AG04450 (cell line): ENCODE results near the gene CDV3. TPM values are rescaled to one million over a fixed set of nuclear protein-coding genes. Genes with fewer than 3 reads are reported as not detected.
"Not testable (repeated sequence)": the region's sequence is repeated elsewhere in the genome, so short reads cannot be mapped to it uniquely, and the experiment has no call there.

ENCODE experiments used
- CTCF ChIA-PET: fragments of 300-600, 350-600 bp; formaldehyde crosslinking; extraction: SDS; loops from one replicate; lab custom pipeline; 2022; ENCODE audit warnings: antibody characterized with exemption, inconsistent platforms; lab: Charles Lee
- POLR2A ChIA-PET: fragments of 350-600 bp; formaldehyde crosslinking; extraction: SDS; loops from one replicate; lab custom pipeline; 2021; ENCODE audit warnings: antibody characterized with exemption, inconsistent platforms; lab: Yijun Ruan, JAX
- DNase-seq: peaks from one replicate; pipeline ENCODE4 v3.0.0-alpha.2; 2011; ENCODE audit warnings: low read depth, low spot score
- H3K27ac ChIP-seq: one replicate; pipeline ENCODE4 v1.5.1; 2012; ENCODE audit warnings: low read depth, low read length, control low read depth
- H3K27me3 ChIP-seq: one replicate; pipeline ENCODE4 v1.6.0; 2012; ENCODE audit warnings: low read length; ENCODE audit not compliant: control insufficient read depth, insufficient read depth
- H3K4me3 ChIP-seq: 2 replicates; pipeline ENCODE4 v1.5.1; 2011; ENCODE audit warnings: mild to moderate bottlenecking, low read depth, low read length, control low read depth
- H3K9me3 ChIP-seq: 2 replicates; pipeline ENCODE4 v1.5.1; 2012; ENCODE audit warnings: low read length; ENCODE audit not compliant: control insufficient read depth, insufficient read depth
- polyA minus RNA-seq: library from RNA; depleted of rRNA, polyadenylated mRNA; stranded (reverse); fragments of >200 nt; gene quantifications from 2 replicates; pipeline ENCODE4 v1.2.3, GENCODE V29; 2011; rRNA and poly(A)+ RNA removed
- polyA plus RNA-seq: library from polyadenylated mRNA; depleted of rRNA; stranded (reverse); fragments of >200 nt; gene quantifications from 2 replicates; pipeline ENCODE4 v1.2.3, GENCODE V29; 2011; rRNA removed
- TF ChIP-seq, protein P1 (sequence below): IDR thresholded peaks from 2 replicates; pipeline ENCODE4 v1.5.1; 2011; ENCODE audit warnings: low read depth, low read length, control low read depth, inconsistent platforms

The CDV3 gene, protein sequence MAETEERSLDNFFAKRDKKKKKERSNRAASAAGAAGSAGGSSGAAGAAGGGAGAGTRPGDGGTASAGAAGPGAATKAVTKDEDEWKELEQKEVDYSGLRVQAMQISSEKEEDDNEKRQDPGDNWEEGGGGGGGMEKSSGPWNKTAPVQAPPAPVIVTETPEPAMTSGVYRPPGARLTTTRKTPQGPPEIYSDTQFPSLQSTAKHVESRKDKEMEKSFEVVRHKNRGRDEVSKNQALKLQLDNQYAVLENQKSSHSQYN
- polyA plus RNA-seq (131 and 164 TPM in 2 replicates), polyA minus RNA-seq (81.9 and 122 TPM in 2 replicates)

DNA sequence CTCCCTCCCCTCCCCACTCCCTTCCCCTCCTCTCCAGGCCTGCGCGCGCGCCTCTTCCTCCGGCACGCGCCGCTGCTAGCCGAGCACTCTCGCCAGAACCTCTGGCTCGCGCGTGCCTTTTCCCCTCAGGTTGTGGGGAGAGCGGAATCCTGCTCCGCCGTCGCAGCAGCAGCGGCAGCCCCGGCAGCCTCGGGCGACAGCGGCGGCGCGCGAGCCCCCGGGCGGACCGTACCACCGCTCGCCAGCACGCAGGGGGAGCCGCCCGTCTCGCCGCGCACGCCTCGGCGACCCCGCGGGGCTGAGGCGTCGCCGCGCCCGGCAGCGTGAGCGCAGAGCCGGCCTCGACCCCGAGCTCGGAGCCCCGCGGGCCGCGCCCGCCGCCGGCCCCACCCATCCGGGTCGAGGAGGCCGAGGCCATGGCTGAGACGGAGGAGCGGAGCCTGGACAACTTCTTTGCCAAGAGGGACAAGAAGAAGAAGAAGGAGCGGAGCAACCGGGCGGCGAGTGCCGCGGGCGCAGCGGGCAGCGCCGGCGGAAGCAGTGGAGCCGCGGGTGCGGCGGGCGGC is at the start of gene CDV3:
Gene CDV3 (plus strand): TSS at position 58 of the 566 bp plus-strand sequence. CDS start 359 bp downstream, at position 417.
- ChIA-PET CTCF (interaction anchor here (0.6 to 1.6 kb wide), 7 partner anchors 10 to 533 kb away, joined by 3 to 9 read pairs (median 5); no protein-coding TSS in a partner anchor), POLR2A (interaction anchor here (0.6 to 2.6 kb wide), 15 partner anchors 11 to 136 kb away, joined by 3 to 21 read pairs (median 4); no protein-coding TSS in a partner anchor)
- Histone ChIP-seq H3K27ac (peak within 1 kb of the TSS; percentile 88), H3K27me3 (no peaks in the 10 kb centered on the region), H3K4me3 (peak within 1 kb of the TSS; percentile 66), H3K9me3 (no peaks in the 10 kb centered on the region)
- TF ChIP-seq, protein P1, sequence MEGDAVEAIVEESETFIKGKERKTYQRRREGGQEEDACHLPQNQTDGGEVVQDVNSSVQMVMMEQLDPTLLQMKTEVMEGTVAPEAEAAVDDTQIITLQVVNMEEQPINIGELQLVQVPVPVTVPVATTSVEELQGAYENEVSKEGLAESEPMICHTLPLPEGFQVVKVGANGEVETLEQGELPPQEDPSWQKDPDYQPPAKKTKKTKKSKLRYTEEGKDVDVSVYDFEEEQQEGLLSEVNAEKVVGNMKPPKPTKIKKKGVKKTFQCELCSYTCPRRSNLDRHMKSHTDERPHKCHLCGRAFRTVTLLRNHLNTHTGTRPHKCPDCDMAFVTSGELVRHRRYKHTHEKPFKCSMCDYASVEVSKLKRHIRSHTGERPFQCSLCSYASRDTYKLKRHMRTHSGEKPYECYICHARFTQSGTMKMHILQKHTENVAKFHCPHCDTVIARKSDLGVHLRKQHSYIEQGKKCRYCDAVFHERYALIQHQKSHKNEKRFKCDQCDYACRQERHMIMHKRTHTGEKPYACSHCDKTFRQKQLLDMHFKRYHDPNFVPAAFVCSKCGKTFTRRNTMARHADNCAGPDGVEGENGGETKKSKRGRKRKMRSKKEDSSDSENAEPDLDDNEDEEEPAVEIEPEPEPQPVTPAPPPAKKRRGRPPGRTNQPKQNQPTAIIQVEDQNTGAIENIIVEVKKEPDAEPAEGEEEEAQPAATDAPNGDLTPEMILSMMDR: no peak
- no peak for DNase-seq

DNA sequence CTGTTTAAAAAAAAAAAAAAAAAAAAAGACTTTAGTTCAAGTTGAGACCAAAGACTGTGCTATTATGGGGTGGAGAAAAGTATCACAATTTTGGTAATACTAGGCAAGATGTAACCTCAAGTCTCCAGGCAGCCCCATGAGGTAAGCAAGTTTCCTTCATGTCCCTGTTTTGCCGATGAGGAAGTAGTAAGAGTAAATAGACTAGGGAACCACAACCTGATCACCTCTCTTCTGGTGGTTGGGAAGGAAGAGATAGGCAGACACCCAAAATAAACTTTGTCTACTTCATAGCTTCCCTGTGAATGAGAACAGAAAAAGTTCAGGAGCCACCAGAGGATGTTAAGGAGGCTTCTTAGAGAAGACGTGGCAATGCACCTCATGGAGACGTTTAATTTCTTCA is 49.7 kb upstream of the CDV3 start:
- H3K27ac ChIP-seq, POLR2A ChIA-PET, H3K4me3 ChIP-seq, H3K9me3 ChIP-seq, DNase-seq, H3K27me3 ChIP-seq: not testable (repeated sequence)
- CTCF ChIA-PET: interaction anchor here (0.7 kb wide), 1 partner anchor 483 kb away, joined by 4 read pairs; no protein-coding TSS in a partner anchor

DNA sequence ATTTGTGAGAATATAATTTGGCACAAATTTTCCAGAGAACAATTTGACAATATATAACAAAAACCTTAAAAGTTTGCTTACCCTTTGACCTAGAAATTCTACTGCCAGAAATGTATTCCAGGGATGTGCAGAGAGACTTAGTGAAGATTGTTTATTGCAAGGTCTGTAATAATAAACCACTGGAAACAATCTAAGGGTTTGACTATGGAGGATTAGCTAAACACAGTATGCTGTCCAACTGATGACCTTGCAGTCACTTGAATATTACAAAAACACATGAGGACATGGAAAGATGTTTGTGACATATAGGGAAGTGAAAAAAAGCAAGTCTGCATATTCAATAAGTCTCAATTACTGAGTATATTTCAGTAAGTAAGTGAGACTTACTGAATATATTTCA is 48.1 kb upstream of the CDV3 start:
- DNase-seq: no peak
- Histone ChIP-seq H3K9me3 (no peaks in the 10 kb centered on the region; the same call in 1 of the 2 replicates), H3K4me3 (no peak overlapping the region), H3K27ac (no peak overlapping the region), H3K27me3 (no peaks in the 10 kb centered on the region)
- ChIA-PET POLR2A (no interaction called here), CTCF (no interaction called here)
- TF ChIP-seq, protein P1: no peak

DNA sequence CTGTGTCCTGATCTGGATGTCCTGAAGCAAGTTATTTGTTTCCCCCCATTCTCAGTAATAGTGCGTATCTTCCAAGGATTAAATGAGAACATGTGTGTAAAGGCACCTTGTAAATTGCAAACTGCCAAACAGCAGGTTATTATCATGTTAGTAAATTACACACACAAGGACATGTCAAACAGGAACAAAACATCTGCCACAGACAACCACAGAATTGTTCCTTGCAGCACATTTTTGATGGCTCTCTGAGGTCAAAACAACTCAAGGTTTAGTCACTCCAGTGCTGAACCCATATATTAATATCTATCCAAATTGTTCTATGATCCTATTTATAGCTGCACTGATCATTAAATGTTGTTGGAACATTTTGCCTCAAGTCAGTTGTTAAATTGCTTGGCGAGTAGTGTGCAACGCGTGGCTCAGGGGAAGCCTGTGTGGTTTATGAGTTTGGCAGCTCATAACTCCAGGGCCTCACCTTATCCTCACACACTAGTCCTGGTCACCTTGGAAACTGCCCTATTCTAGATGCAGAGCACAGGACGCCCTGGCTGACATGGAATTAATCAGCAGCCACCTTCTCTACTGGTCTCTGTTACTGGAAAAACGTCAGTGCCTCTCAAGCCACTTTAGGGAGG is 46.3 kb upstream of the CDV3 start:
- no peak overlapping the region for H3K4me3 ChIP-seq
- CTCF ChIA-PET: interaction anchor here (1.1 to 2.0 kb wide), 2 partner anchors 38 to 52 kb away, joined by 3 to 6 read pairs; no protein-coding TSS in a partner anchor
- TF ChIP-seq, protein P1: no peak

DNA sequence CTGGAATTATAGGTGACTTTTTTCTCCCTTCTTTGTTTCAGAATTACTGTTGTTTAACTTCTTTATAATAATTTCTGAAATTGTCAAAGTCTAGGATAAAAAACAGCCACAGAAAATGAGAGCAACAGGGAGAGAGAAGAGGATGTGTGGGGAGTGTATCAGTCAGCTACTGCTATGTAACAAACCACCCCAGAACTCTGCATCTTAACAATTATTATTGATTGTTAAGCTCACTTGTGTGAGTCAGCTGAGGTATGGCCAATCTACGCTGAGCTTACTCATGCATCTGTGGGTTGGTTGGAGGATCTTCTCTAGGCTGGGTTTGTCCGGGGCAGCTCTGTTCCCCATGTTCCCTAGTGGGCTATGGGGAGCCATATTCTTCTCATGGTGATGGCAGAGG is 43.7 kb upstream of the CDV3 start:
- Histone ChIP-seq H3K27me3 (no peaks in the 10 kb centered on the region), H3K4me3 (no peak overlapping the region), H3K27ac (no peak overlapping the region), H3K9me3 (no peaks in the 10 kb centered on the region; the same call in 1 of the 2 replicates)
- TF ChIP-seq, protein P1: no peak
- ChIA-PET CTCF (no interaction called here), POLR2A (no interaction called here)
- DNase-seq: no peak

More for the DNA sequence above, 46.3 kb upstream of the CDV3 start:
- Histone ChIP-seq H3K27ac (no peak overlapping the region), H3K27me3 (no peaks in the 10 kb centered on the region), H3K9me3 (no peaks in the 10 kb centered on the region; the same call in 1 of the 2 replicates)
- POLR2A ChIA-PET: no interaction called here
- DNase-seq: no peak
